HG02588 (cell line): ENCODE data around the gene TMEM33.
"Not testable (repeated sequence)": the region's sequence is repeated elsewhere in the genome, so short reads cannot be mapped to it uniquely, and the experiment has no call there.

ENCODE experiments used
- ATAC-seq: cut with Tn5 transposase; IDR thresholded peaks from one replicate; pipeline ENCODE4 v1.9.1; 2021; ENCODE audit warnings: mild to moderate bottlenecking, moderate library complexity; ENCODE audit not compliant: unreplicated experiment

Gene TMEM33

GRCh38 chr4:41934901-41935651 is at the start of gene TMEM33:
TMEM33 (plus strand) TSS chr4:41935429; CDS start chr4:41935485, 56 bp downstream.
- peak; percentile 77 for ATAC-seq

- no peak for ATAC-seq
Observed at GRCh38 chr4:41885456-41885855, 49.8 kb upstream of the TMEM33 start.

DNA sequence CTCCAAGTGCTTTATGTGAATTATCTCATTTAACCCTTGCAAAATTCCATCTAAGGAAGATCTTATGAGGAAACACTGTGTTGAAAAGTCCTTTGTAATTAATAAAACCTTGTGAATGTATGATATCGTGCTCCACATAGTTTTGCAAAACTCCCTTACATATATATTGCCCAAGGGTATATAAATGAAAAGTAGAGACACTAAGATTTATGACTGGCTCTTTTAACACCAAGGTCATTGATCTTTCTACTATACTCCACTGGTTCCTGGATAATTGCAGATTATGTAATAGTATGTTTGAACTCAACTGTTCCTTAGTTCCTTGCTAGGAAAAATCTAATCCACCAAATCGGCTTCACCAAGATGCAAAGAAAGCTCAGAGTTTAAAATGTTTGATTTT is 48.0 kb upstream of the TMEM33 start:
- no peak for ATAC-seq

- ATAC-seq = no peak
Observed at GRCh38 chr4:41887821-41888686, 47.2 kb upstream of the TMEM33 start.

GRCh38 chr4:41888687-41889074 is 46.5 kb upstream of the TMEM33 start:
- ATAC-seq = no peak

- ATAC-seq = no peak
Observed at GRCh38 chr4:41889317-41889716, 45.9 kb upstream of the TMEM33 start.

GRCh38 chr4:41890085-41890484 is 45.1 kb upstream of the TMEM33 start:
- ATAC-seq = no peak

GRCh38 chr4:41896648-41897047 is 38.6 kb upstream of the TMEM33 start:
- ATAC-seq = no peak

- no peak for ATAC-seq
Observed at GRCh38 chr4:41897698-41898097, 37.5 kb upstream of the TMEM33 start.

GRCh38 chr4:41909136-41909535 is 26.1 kb upstream of the TMEM33 start:
- ATAC-seq = not testable (repeated sequence)

- ATAC-seq = no peak
Observed at GRCh38 chr4:41912546-41912945, 22.7 kb upstream of the TMEM33 start.

DNA sequence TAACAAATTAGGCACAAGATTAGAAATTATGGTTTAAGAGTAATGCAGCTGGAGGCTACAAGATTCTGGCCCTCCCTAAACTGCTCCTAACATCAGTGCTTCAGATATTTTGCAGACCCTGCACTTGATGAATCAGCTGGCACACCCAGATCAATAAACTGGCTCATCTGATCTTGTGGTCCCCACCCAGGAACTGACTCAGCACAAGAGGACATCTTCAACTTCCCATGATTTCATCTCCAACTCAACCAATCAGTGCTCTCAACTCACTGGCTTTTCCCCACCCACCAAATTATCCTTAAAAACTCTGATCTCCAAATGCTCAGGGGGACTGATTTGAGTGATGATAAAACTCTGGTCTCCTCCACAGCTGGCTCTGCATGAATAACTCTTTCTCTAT is 21.7 kb upstream of the TMEM33 start:
- ATAC-seq = no peak

GRCh38 chr4:41918278-41918677 is 17.0 kb upstream of the TMEM33 start:
- no peak for ATAC-seq

- ATAC-seq = not testable (repeated sequence)
Observed at GRCh38 chr4:41920416-41920815, 14.8 kb upstream of the TMEM33 start.

GRCh38 chr4:41921476-41921875 is 13.8 kb upstream of the TMEM33 start:
- no peak for ATAC-seq

- ATAC-seq = no peak
Observed at GRCh38 chr4:41927796-41928499, 7.3 kb upstream of the TMEM33 start.

- no peak for ATAC-seq
Observed at GRCh38 chr4:41930139-41930831, 4.9 kb upstream of the TMEM33 start.

GRCh38 chr4:41932988-41933387 is 2.2 kb upstream of the TMEM33 start:
- ATAC-seq = no peak

DNA sequence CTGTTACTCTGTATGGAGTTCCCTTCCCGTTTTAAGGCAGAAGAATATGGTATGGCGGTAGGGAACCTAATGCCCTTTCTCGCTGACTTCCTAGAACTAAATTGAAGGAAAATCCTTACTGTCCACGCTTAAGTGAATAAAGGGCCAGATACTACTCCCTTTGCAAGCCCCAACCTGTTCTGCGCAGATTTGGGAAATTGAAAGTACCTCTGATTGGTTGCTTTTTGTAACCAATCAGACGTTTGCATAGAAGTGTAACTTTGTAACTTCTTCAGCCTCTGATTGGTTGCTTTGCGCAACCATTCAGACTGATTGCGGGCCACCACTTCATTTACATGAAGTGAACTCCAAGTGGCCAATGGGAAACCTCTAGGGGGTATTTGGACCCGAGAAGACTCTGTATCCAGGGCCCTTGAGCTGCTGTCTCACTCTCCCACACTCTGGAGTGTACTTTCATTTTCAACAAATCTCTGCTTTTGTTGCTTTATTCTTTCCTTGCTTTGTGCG is 1.2 kb upstream of the TMEM33 start:
- no peak for ATAC-seq

DNA sequence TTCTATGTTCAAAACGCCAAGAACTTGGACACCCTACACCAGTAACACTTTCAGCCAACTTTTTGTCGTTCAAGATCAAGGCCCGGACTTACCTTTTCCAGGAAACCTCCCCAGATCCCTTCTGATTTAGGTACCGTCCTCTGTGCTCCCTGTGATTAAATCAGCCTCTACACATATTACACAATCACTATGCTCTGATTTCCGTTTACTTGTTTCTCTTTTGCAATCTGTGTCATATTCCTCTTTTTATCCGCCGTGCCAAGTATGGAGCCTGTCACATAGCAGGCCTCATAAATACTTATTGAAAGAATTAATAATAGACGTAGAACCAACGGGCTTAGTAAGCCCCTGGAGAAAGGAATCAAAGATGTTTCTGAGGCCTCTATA is 722 bp upstream of the TMEM33 start:
- ATAC-seq = no peak

DNA sequence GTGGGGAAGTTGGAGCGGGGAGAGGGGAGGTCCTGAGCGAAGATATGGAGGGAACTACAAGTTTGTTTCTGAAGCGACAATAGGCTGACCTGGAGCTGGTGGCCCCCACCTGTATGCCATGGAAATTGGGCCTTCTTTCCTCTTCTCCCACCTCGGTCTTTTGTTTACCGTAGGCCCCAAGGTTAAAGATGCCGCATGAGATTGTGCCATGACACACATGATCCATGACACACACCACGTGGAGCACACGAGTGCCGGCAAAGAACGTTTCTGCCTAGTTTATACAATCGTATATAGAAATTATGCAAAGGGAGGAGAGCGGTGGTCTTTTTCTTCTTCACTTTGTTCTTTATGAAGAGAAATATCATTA is 408 bp downstream of the TMEM33 start:
- ATAC-seq = peak; percentile 13
